HG02870 (cell line): ENCODE results near the gene EXD3.
"Not testable (repeated sequence)": the region's sequence is repeated elsewhere in the genome, so short reads cannot be mapped to it uniquely, and the experiment has no call there.

Source experiments
- ATAC-seq: cut with Tn5 transposase; IDR thresholded peaks from one replicate; pipeline ENCODE4 v1.9.1; 2021; ENCODE audit warnings: mild to moderate bottlenecking, moderate library complexity; ENCODE audit not compliant: unreplicated experiment

The EXD3 gene

DNA sequence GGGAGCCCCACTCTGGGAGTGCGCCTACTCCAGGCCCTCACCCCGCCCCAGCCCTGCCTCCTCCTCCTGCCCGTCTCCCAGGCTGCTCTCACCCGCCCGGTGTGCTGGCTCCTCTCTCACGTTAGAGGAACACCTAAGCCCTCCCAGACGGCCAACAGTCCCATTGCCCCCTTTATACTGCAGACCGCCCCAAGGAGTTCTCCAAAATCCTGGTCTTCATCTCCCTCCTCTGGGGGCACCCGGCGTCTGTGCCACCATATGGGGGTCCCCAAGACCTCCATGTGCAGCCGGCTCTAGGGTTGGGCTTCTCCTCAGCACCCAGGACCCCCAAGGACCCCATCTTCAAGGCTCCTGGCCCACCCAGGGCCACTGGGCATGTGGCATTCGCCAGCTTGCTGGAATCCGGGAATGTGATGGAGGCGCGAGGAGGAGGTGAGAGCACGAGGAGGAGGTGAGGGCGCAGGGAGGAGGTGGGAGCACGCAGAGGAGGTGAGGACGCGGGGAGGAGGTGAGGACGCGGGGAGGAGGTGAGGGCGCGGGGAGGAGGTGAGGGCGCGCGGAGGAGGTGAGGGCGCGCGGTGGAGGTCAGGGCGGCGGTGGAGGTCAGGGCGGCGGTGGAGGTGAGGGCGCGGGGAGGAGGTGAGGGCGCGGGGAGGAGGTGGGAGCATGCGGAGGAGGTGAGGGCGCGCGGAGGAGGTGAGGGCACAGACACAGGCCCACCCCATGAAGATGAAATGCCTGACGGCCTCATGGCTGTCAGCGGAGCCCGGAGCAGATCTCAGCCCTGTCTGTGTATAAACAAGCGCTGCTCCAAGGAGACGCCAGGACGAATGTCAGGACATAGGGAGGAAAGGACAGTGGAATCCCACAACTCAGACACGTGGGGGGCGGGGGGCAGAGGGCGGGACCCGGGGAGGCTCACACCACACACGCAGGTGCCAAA is 41.2 kb downstream of the EXD3 start:
- ATAC-seq = no peak

DNA sequence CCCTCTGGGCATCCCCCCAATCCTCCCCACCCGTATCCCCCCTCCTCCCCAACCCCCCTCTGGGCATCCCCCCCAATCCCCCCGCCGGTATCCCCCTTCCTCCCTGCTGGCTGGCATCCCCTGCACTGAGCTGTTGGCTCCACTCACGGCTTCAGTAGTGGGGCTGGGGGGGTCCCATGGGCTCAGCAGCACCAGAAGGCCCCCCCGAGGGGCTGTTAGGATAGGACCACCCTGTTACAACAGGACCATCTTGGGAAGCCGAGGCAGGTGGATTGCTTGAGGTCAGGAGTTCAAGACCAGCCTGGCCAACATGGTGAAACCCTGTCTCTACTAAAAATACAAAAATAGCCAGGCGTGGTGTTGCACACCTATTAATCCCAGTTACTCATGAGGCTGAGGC is 42.4 kb downstream of the EXD3 start:
- no peak for ATAC-seq

DNA sequence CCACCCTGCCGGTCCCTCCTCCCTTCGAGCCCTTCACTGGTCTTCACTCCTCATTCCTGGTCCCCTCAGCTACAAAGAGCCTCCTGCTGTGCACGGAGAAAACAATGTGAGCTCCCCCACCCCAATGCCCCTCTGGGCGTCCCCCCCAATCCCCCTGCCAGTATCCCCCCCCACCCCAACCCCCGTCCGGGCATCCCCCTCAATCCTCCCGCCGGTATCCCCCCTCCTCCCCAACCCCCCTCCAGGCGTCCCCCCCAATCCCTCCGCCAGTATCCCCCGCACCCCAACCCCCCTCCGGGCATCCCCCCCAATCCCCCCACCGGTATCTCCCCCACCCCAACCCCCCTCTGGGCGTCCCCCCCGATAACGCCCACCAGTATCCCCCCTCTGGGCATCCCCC is 42.8 kb downstream of the EXD3 start:
- ATAC-seq = no peak

DNA sequence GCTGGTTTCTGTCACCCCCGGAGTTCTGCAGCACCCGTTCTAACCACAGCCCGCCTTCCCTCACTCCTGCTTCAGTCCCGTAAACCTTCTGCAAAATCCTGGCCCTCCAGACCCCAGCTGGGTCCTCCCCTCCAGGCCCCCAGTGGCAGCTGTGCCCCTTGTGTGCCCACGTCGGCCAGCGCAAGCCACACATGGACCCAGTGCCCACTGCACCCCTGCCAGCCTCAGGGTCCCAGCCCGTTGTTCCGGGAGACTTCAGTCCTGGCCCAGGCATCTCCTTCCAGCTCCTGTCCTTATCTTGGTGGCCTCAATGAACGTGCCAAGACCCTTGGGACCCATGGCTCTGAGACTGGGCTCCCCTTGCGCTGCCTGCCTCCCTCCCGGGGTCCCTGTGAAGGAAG is 43.2 kb downstream of the EXD3 start:
- no peak for ATAC-seq

DNA sequence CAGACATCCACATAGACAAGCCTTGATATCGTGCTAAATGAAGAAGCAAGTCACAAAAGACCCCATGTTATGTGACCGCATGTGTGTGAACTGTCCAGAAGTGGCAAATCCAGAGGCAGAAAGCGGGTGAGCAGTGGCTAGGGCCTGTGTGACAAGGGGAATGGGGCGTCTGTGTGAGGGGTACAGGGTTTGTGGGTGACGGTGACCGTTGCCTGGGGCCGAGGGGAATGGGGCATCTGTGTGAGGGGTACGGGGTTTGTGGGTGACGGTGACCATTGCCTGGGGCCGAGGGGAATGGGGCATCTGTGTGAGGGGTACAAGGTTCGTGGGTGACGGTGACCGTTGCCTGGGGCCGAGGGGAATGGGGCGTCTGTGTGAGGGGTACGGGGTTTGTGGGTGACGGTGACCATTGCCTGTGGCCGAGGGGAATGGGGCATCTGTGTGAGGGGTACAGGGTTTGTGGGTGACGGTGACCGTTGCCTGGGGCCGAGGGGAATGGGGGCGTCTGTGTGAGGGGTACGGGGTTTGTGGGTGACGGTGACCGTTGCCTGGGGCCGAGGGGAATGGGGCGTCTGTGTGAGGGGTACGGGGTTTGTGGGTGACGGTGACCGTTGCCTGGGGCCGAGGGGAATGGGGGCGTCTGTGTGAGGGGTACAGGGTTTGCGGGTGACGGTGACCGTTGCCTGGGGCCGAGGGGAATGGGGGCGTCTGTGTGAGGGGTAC is 44.1 kb downstream of the EXD3 start:
- ATAC-seq = not testable (repeated sequence)

DNA sequence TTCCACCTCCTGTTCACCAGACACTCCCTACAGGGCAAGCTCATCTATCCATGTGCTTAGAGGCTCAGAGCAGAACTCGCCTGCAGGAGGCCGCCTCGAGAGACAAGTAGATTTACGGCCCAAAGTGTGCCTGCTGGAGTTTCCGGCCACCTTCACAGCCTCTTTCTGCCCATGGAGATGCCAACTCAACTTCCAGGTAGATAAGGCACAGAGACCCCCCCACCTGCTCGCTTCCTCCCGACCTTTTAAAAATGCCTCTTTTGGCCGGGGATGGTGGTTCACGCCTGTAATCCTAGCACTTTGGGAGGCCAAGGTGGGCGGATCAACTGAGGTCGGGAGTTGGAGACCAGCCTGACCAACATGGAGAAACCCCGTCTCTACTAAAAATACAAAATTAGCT is 46.6 kb downstream of the EXD3 start:
- ATAC-seq = no peak

DNA sequence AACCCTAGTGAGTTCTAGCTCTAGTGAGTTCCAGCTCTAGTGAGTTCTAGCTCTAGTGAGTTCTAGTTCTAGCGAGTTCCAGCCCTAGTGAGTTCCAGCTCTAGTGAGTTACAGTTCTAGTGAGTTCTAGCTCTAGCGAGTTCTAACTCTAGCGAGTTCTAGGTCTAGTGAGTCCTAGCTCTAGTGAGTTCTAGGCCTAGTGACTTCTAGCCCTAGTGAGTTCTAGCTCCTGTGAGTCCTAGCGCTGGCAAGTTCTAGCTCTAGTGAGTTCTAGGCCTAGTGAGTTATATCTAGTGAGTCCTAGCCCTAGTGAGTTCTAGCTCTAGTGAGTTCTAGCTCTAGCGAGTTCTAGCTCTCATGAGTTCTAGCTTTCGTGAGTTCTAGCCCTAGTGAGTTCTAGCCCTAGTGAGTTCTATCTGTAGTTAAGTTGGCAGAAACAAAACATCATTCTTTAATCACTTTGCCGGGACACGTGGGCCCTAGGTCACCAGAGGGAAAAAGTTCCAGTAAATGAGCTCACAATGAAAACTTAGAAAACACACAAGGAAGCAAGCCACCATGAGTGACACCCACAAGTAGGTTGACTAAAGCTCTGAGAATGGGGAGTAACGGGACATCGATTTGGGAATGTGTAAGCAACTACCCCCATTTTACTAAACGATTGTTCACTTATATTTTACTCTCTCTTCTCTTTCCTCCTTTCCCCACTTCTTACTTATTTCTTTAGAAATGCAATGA is 47.5 kb downstream of the EXD3 start:
- no peak for ATAC-seq

DNA sequence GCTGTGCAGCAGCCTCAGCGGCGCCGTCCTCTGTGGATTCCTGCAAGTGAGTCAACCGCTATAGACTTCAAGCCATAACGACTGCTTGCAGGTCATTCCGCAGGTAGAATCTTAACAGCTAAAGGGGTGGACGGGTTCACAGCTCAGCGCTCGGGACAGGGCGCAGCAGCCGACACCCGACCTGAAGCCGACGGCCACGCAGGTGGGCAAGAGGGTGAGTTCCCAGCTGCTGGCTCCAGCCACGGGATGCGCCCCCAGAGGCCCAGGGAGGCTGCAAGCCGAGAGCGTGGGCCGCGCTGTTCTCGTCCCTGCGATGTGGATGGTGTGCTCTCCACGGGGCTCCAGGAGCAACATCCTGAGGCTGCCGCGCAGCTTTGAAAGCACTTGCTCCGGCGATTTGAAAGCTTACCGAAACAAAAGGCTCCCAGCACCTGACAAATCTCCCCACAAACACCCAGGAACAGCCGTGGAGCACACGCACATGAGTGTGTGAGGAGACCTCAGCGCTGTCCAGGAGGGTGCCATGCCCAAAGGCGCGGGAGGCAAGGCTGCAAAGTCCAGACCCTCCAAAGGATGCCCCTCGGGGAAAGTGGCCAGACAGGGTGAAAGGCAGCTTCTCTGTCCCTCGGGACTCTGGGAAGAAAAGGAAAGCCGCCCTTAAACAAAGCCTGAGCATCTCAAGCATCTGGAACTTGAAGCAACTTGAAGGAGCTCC is 48.7 kb downstream of the EXD3 start:
- no peak for ATAC-seq

DNA sequence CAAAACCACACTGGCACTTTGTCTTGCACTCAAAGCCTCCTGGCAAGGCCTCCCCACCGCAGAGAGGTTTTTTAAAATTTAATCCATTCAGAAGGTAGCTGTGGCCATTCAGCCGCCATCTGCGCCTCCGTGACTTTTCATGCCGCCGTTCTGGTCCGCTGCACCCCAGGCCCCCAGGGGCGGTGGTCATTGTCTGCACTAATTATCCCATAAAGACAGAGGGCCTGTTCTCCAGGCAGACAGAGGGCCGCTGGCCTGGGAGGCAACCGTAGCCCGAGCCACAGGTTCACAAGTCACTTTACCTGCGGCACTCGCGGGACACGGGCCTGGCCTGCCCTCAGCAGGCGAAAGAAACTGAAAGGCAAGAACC is 49.4 kb downstream of the EXD3 start:
- ATAC-seq = no peak

DNA sequence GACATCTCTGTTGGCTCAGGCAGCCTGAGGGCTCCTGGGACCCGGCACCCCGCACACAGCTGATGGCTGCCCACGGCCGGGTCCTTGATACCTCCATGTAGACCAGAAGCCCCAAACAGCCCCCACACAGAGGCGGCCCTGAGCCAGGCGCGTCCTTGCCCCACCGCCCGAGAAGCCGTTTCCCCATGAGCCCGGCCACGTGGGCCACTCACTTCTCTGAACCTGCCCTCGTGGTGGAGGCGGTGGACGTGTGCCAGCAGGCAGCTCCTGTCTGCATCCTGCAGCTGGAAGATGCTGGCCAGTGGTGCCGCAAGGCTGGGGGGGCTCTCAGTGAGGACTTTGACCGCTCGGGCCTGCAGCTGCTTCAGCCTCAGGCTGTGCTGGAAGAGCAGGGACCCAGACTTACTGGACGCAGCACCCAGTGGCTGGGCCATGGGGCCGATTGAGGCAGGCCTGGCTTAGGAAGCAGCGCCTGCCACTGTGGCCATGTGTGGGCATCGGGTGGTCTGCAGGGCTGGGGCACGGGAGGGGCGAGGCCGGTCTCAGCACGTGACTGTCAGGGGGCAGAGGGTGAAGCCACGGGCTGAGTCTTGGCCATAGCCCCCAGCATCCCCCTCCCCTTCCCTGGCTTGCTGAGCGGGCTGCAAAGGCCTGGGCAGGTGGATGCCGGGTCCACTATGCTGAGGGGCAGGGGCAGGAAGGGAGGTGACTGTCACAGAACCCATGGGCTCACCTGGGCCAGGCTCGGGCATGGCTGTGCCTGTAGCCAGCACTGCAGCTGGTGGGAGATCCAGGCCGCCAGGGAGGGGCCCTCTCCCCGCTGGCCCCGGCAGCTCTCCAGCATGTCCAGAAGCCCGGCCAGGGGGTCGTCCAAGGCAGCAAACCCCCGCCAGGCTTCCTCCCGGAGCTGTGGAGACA is 50.0 kb downstream of the EXD3 start:
- ATAC-seq = no peak

DNA sequence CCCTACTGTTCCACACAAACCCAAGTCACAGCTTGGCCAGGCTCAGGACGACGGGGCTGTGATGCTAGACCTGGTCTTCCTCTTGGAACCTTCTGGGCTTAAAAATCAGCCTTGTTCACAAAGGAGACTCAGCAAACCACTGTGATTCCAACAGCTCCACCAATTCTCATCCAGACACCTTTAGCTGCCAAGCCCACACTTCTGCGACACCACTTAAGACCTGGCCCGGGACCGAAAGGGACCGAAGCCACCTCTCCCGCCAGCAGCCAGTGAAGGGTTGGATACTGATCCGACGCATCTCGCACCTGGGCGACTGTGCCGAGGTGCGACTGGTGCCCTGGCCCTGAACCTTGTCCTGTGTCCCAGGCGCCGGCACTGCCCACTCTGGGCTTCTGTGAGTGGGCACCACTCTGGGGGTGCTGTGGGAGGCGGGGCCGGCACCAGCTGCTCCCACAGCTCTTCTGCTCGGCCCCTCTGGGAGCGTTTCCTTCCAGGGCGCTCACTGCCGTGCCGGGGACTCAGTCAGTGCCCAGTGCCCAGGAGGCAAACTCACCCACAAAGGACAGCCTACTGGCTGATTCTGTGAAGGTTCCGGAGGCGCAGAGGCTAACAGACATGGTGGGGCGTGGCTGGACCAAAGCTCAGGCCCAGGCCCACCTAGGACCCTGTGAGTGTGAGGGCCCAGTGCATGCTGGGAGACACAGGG is 50.9 kb downstream of the EXD3 start:
- no peak for ATAC-seq

DNA sequence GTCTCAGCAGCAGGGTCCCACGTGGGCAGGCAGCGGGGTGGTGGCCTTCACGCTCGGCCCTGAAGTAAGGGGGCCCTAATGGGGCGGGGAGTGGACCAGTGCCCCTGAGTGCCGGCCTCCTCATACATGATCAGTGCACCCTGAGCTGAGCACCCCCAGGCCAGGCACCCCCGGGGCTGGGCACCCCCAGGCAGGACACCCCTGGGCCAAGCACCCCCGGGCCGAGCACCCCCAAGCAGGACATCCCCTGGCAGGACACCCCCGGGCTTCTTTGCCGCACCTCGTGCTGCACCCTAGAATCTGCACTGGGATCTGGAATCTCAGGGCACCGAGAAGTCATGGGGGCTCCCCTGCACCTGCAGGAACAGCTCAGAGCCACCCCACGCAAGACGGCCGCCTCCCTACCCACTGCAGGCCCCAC is 51.4 kb downstream of the EXD3 start:
- no peak for ATAC-seq

DNA sequence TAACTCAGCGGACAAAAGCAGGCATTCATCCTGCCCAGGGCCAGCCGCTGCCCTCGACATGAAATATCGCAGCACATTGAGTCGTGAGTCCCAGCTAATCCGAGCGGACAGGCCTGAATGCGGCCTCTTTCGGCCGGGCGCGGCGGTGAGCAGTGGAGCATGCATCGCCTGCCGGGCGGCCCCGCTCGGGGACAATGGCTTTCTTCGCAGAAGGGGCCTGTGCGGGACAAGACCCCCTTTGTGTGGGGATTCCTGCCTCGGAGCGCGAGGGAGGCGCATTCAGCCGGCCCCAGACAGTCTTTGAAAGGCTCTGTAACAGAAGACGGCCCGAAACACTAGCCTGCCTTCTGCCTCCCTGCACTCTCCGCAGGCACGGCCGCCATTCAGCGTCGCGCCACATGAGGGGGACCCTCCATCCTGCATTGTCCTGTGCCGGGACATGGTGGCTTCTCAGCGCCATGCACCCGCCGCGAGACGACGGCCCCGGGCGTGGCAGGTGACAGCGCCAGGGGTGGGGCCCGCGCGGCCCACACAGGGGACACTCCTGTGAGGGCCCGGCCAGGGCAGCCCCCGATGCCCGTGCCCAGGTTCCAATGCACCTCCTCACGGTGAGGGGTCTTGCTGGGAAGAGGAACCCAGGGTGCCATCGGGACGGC is 52.0 kb downstream of the EXD3 start:
- ATAC-seq = no peak

DNA sequence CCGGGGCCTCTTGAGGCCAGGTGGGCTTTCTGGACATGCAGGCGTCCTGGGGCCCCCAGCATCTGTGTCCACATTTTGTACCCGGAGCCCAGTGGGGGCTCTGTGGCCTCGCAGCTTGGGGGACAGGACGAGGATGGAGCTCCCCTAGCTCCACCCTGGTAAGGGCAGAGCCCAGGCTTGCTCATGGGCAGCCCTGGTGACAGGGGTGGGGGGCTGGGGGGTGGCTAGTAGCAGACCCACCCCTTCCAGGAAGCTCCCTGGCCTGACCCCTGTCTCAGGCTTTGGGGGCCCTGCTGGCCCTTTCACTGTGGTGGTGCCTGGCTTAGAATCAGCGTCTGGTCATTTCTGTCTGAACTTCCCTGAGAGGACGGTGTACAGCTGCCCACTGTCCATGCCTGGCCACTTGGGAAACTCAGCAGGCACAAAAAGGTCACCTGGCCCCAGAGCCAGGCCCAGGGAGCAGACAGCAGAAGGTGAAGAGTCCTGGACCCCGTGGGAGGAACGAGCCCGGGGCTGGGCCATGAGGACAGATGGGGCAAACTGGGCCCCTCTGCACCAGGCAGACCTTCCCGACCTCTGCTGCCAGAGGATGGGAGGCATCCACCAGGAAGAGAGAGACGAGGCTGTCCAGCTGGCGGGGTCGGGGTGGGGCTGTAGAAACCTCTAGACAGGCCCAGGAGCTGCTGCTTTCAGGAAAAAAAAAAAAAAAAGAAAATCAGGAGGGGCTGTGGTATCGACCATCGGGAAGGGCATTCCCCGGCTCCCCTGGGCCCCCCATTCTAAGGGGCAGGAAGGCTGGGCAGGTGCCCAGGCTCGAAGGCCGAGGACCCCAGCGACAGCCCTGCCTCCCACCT is 52.8 kb downstream of the EXD3 start:
- ATAC-seq = no peak

DNA sequence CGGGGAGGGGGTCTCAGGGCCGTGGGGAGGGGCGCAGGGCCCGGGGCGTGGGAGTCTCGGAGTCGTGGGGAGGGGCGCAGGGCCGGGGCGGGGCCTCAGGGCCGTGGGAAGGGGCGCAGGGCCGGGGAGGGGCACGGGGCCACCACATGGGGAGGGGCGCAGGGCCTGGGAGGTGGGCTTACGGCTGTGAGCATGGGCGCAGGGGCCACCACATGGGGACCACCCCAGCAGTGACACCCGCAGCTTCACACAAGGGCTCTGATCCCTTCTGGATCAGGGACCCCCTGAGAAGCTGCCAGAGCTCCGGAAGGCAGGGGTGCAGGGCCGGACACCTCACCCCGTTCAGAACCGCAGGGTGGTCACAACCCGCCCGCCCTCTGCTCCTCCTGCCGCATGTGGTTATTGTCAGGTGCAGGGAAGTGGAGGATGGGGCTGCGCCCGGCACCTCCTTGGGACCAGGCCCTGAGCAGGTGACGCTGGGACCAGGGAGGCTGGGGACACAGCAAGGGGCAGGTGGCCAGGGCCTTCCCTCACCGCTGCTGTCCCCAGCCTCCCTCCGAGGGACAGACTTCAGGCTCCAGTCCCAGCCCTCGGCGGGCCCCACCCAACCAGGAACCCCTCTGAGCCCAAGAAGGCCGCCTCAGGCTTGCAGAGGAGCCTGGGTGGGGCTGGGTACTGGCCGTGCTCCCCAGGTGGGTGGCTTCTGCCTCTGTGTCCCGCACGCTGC is 53.7 kb downstream of the EXD3 start:
- ATAC-seq = no peak

DNA sequence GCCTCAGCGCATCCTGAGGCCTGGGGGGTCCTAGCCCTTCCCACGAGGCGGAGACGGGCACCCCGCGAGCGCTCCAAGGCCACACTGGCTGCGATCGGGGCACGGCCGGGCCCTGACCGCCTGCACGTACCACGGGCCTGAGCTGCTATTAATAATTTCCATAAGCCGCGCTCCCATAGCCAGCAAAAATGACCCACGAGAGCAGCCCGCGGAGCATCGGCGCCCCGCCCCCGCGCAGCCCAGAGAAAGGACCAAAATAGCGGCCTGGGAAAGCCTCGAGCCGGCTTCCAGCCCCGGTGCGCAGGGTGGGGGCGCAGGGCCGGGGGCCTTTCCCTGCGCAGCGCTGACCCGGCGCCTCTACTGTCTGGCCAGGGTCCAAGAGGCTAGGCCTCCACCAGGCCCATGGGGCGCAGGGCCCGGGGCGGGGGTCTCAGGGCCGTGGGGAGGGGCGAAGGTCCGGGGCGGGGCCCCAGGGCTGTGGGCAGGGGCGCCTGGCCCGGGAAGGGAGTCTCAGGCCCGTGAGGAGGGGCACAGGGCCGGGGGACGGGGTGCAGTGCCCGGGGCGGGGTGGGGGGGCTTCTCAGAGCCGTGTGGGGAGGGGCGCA is 54.4 kb downstream of the EXD3 start:
- no peak for ATAC-seq
